Measurements from ENCODE around the gene ZBED2.
"Not testable (repeated sequence)": the region's sequence is repeated elsewhere in the genome, so short reads cannot be mapped to it uniquely, and the experiment has no call there.

ZBED2 gene

DNA sequence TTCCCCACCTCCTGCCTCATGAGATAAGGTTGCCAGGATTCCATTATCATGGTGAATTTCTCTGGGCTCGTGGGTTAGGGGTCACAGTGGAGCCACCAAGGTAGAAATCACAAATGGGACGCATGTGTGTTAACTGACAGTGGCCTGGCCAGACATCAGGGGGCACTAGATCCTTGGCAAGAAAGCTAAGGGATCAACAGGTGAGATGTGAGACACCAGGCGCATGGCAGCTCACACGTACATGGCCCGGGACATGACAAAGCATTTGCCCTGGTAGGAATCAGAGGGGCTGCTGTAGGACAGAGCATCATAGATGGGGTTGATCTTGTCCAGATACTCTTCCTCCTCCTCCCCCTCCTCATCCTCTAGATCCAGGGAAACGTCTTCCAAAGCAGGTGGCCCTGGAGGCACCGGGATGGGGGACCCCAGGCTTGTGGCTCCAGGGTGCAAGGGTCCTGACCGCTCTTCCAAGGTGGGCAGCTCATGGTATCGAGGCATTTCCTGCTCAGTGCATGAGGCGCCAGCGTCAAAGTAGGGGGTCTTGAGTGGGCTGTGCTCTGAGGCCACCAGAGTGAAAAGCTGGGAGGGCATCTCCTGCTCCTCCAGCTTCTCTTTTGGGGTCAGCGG is 24.6 kb downstream of the ZBED2 start:
- DNase-seq: no peak

DNA sequence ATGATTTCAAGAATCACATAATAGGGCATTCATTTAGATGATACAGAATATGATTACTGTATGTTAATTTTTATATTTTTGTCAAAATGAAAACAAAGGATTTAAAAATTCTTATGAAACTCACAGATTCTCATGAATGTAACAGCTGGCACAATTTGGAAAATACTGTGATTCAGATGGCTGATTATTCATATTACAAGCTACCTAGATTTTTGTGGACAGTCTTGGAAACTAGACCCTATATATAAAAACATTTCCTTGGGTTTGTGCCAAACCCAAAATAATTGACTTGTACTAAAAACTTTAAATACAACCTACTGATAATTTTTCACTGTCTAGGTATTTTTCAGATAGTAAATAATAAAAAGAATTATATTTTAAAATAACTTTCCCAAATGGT is 26.2 kb downstream of the ZBED2 start:
- DNase-seq: no peak

DNA sequence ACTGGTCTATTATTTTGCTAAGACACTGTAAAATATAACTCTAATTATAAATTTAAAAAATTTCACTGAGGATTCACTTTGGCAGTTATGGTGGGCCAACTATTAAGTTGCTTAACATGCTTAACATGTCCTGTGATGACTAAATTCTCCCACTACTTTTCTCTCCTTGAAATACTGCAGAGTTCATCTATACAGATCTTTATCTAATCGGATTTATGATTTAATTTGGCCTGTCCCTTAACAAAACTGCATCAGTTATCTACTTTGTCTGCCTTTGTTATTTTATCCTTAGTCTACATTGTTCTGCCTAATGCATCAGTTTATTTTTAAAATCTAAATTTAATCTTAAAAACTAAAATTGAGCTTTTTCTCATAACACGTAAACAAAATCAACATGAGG is 26.8 kb downstream of the ZBED2 start:
- DNase-seq: no peak

DNA sequence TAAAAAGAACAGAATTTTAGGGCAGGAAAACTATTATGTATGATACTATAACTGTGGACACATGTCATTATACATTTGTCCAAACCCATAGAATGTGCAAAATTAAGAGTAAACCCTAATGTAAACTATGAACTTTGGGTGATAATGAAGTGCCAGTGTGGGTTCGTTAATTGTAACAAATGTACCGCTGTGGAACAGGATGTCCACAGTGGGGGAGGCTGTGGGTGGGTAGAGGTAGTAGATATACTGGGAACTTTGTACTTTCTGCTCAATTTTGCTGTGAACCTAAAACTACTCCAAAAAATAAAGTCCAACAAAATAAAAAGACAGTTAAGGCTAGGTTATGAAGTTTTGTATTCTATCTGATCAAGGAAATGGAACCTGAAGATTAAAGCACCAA is 28.3 kb downstream of the ZBED2 start:
- DNase-seq: no peak

DNA sequence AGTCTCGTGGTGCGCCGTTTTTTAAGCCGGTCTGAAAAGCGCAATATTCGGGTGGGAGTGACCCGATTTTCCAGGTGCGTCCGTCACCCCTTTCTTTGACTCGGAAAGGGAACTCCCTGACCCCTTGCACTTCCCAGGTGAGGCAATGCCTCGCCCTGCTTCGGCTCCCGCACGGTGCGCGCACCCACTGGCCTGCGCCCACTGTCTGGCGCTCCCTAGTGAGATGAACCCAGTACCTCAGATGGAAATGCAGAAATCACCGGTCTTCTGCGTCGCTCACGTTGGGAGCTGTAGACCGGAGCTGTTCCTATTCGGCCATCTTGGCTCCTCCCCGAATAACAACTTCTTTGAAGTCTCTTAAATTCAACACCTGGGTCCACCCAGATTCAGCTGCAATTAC is 33.2 kb downstream of the ZBED2 start:
- not testable (repeated sequence) for DNase-seq

DNA sequence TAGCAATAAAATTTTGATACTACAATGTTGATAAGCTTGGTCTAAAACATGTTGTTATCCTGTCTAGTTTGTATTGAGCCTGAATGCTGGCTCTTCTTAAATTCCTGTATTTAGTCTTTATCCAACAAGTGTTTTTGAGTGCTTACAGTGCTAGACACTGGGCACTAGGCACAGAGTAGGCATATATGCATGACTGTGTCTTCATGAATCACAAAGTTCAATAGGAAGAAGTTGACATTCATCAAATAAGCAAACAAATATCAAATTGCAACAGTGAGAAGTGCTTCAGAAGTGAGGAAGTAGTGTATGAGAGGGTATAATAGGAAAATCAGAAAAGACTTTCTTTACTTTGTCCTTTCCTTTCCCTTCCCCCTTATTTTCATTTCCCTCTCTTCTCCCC is 46.4 kb downstream of the ZBED2 start:
- DNase-seq: no peak

DNA sequence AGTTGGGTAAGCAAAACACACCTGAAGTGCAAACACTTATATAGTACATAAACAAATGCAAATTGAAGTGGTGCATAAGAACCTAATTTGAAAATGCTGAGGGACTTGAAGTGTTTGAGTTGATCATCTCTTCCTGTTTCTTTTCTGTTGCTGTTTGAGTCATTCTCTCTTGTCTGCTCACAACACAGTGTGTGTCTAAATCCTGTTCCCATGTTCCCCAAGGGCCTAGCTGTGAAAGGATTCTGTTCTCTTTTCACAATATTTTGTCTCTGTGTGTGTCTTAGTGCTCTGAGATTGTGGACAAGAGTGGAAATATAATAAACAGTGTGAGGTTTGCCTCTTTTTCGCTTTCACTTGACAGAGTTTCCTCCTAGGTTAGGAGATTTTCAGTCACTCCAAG is 47.1 kb downstream of the ZBED2 start:
- no peak for DNase-seq

DNA sequence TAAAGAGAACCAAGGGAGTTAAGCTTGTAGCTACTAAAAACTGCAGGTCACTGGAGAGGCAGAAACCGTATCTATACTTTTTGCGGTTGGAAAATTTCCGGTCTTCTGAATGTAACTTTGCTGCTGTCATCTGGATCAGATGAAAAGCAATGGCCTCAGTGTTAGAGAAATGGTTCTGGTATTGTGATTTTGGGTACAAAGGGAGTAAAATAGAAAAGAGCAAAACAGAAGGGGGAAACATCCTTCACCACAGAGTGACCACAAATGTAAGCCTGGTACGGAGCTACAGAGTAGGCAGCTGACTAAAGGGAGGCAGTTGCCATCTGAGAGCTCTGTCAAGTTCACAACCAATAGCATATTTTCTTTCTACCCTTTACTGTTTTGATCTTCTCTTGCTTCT is 47.5 kb downstream of the ZBED2 start:
- DNase-seq: no peak

DNA sequence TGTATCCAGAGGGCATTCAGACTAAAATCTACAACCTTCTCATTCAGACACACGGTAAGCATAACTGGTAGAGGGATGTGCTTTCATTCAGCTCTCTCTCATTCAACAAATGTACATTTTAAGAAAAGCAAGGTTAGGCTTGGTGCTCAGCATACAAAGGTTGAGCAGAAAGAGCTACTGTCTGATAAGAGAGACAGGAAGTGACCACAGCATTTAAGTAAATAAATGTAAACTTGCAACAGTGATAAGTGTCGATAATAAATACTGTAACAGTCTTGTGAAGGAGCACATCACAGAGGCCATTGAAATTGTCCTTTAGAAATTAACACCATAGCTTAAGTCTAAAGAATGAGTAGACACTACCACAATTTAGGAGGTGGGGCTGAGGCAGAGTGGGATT is 49.8 kb downstream of the ZBED2 start:
- DNase-seq: no peak

Measured in activated CD8-positive, alpha-beta memory T cell treated with anti-CD3 and anti-CD28 coated beads, Interleukin-2, amount 50 U/mL, for 4 hours (primary cell).